Right atrium auricular region (tissue), 2 donors: Measurements from ENCODE around the gene TMTC3. TPM values are rescaled to one million over a fixed set of nuclear protein-coding genes. Genes with fewer than 3 reads are reported as not detected.
"Not testable (repeated sequence)": the region's sequence is repeated elsewhere in the genome, so short reads cannot be mapped to it uniquely, and the experiment has no call there.

Experiments used
- DNase-seq: peaks from one replicate; pipeline ENCODE4 v3.0.0-alpha.2; 2019; ENCODE audit warnings: low spot score
- H3K27ac ChIP-seq, 2 donors: fragments of 200-600 bp; sonication (generic); 1 replicate in 1 of 2; 2 replicates in 1 of 2; pipeline ENCODE4 v1.5.1; 2016 to 2019
- H3K27me3 ChIP-seq, 2 donors: fragments of 200-600 bp; sonication (generic); one replicate each; pipeline versions ENCODE4 v1.5.1 to v1.6.0; 2017 to 2019
- H3K36me3 ChIP-seq: fragments of 200-600 bp; sonication (generic); one replicate; pipeline ENCODE4 v1.5.1; 2016
- H3K4me1 ChIP-seq, 2 donors: fragments of 200-600 bp; sonication (generic); one replicate each; pipeline versions ENCODE4 v1.5.1 to v1.6.0; 2017 to 2019
- H3K4me3 ChIP-seq, 2 donors: fragments of 200-600 bp; sonication (generic); 1 replicate in 1 of 2; 2 replicates in 1 of 2; pipeline ENCODE4 v1.5.1; 2017 to 2019; ENCODE audit warnings: mild to moderate bottlenecking in 1 of 2, moderate library complexity in 1 of 2
- H3K9me3 ChIP-seq, 2 donors: fragments of 200-600 bp; sonication (generic); one replicate each; pipeline ENCODE4 v1.5.1; 2019
- CTCF ChIP-seq, 2 donors: fragments of 200-600 bp; sonication (generic); IDR thresholded peaks; one replicate each; pipeline ENCODE4 v1.5.1; 2019; ENCODE audit warnings: antibody characterized with exemption in 2 of 2
- total RNA-seq, 2 donors: library from RNA; depleted of rRNA; stranded (reverse); fragments of >200 nt; gene quantifications; one replicate each; pipeline ENCODE4 v1.1.0, GENCODE V29; 2016

The TMTC3 gene
- total RNA-seq, 2 donors from 2014 or later, result 9.9 to 11.8 TPM

GRCh38 chr12:88113871-88114270 is 28.2 kb upstream of the TMTC3 start:
- H3K9me3 ChIP-seq, result no peaks in the 10 kb centered on the region
- H3K36me3 ChIP-seq, result peaks cover 43% of the 10 kb centered on the region
- H3K27ac ChIP-seq, result no peak overlapping the region
- no peak for DNase-seq
- H3K4me1 ChIP-seq, result no peaks in the 10 kb centered on the region
- TF ChIP-seq CTCF (IDR thresholded peaks at IDR 0.05), result no peak
- no peak overlapping the region for H3K4me3 ChIP-seq
- no peaks in the 10 kb centered on the region for H3K27me3 ChIP-seq

DNA sequence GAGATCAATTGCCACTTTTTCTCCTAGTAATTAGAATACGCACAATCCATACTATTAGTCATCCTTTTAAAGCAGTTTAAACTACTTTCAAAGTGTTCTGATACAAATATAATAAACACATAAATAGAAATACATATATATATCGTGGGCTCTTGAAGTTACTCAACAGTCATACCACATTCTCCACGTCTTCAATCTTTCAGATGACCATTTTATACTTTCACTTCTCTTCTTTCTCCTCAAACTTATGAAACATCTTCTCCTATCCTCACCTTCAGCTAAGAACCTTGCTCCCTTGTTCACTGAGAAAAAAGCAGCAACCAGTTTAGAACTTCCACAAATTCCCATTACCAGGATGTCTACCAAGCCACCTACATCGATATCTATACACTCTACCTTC is 19.4 kb upstream of the TMTC3 start:
- no peak overlapping the region for H3K27ac ChIP-seq
- H3K9me3 ChIP-seq, result no peaks in the 10 kb centered on the region
- no peak for TF ChIP-seq CTCF (IDR thresholded peaks at IDR 0.05)
- H3K36me3 ChIP-seq, result peaks cover 5% of the 10 kb centered on the region
- no peaks in the 10 kb centered on the region for H3K4me1 ChIP-seq
- H3K27me3 ChIP-seq, result no peaks in the 10 kb centered on the region
- no peak overlapping the region for H3K4me3 ChIP-seq
- no peak for DNase-seq

DNA sequence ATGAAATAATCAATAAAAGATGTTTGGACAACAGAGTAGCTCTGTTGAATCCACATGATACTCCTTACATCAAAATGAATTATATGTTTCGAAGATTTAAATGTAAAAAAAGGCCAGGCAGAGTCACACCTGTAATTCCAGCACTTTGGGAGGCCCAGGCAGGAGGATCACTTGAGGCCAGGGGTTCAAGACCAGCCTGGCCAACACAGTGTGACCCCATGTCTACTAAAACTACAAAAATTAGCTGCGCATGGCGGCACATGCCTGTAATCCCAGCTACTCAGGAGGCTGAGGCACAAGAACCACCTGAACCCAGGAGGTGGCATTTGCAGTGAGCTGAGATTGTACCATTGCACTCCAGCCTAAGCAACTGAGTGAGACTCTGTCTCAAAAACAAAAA is 15.0 kb upstream of the TMTC3 start:
- no peak for DNase-seq
- no peak for TF ChIP-seq CTCF (IDR thresholded peaks at IDR 0.05)

DNA sequence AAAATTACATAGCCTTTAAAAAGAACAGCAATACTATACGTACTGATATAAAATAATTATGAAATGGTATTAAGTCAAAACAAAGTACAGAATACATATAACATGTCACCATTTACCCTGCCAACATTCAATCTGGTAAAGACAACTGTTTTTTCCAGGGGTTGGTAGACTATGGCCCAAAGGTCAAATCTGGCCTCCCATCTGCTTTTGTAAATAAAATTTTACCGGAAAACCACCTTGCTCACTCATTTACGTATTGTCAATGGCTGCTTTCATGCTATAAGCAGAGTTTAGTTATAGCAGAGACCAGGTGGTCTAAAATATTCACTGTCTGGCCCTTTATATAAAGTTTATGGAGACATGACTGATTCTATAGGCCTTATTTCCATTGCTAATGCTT is 14.3 kb upstream of the TMTC3 start:
- peaks cover 11% of the 10 kb centered on the region for H3K36me3 ChIP-seq
- H3K4me1 ChIP-seq, result no peaks in the 10 kb centered on the region
- no peak overlapping the region for H3K4me3 ChIP-seq
- no peak for DNase-seq
- no peaks in the 10 kb centered on the region for H3K27me3 ChIP-seq
- no peak overlapping the region for H3K27ac ChIP-seq
- no peak for TF ChIP-seq CTCF (IDR thresholded peaks at IDR 0.05)
- H3K9me3 ChIP-seq, result no peaks in the 10 kb centered on the region

More for the DNA sequence above, 15.0 kb upstream of the TMTC3 start:
- Histone ChIP-seq H3K27me3 (no peaks in the 10 kb centered on the region), H3K27ac (no peak overlapping the region), H3K4me1 (no peaks in the 10 kb centered on the region), H3K9me3 (no peaks in the 10 kb centered on the region), H3K36me3 (peaks cover 11% of the 10 kb centered on the region), H3K4me3 (no peak overlapping the region)

- H3K36me3 ChIP-seq, result peaks cover 11% of the 10 kb centered on the region
- TF ChIP-seq CTCF (IDR thresholded peaks at IDR 0.05), result no peak
- no peaks in the 10 kb centered on the region for H3K27me3 ChIP-seq
These were observed 9.7 kb upstream of the TMTC3 start for GRCh38 chr12:88132392-88132791.

GRCh38 chr12:88133181-88133580 is 8.9 kb upstream of the TMTC3 start:
- H3K36me3 ChIP-seq, H3K27me3 ChIP-seq, H3K4me3 ChIP-seq, H3K4me1 ChIP-seq, DNase-seq, H3K27ac ChIP-seq, H3K9me3 ChIP-seq: not testable (repeated sequence)

More at GRCh38 chr12:88132392-88132791, 9.7 kb upstream of the TMTC3 start:
- no peak overlapping the region for H3K4me3 ChIP-seq
- H3K4me1 ChIP-seq, result no peaks in the 10 kb centered on the region
- H3K9me3 ChIP-seq, result no peaks in the 10 kb centered on the region
- H3K27ac ChIP-seq, result no peak overlapping the region
- DNase-seq, result no peak

DNA sequence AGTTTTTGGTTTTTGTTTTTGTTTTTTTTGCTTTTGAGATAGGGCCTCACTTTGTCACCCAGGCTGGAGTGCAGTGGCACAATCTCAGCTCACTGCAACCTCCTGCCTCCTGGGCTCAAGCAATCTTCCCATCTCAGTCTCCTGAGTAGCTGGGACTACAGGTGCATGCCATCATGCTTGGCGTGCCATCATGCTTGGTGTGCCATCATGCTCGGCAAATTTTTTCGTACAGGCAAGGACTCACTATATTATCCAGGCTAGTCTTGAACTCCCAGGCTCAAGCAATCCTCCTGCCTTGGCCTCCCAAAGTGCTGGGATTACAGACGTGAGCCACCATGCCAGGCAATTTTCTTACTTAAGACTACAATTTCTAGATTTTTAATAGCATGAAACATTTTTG is 2.4 kb upstream of the TMTC3 start:
- not testable (repeated sequence) for H3K9me3 ChIP-seq, H3K27ac ChIP-seq, H3K36me3 ChIP-seq, H3K4me3 ChIP-seq, H3K27me3 ChIP-seq, DNase-seq
- peaks cover 0 to 26% of the 10 kb centered on the region in 2 donors for H3K4me1 ChIP-seq
